Measurements from ENCODE around the gene SPINK4.

- TF ChIP-seq, protein P1, sequence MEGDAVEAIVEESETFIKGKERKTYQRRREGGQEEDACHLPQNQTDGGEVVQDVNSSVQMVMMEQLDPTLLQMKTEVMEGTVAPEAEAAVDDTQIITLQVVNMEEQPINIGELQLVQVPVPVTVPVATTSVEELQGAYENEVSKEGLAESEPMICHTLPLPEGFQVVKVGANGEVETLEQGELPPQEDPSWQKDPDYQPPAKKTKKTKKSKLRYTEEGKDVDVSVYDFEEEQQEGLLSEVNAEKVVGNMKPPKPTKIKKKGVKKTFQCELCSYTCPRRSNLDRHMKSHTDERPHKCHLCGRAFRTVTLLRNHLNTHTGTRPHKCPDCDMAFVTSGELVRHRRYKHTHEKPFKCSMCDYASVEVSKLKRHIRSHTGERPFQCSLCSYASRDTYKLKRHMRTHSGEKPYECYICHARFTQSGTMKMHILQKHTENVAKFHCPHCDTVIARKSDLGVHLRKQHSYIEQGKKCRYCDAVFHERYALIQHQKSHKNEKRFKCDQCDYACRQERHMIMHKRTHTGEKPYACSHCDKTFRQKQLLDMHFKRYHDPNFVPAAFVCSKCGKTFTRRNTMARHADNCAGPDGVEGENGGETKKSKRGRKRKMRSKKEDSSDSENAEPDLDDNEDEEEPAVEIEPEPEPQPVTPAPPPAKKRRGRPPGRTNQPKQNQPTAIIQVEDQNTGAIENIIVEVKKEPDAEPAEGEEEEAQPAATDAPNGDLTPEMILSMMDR (IDR thresholded peaks at IDR 0.05) = no peak
- no peak for TF ChIP-seq ATF2 (CRISPR knock-in tag; IDR thresholded peaks at IDR 0.05; ENCODE audit: borderline replicate concordance, low read depth)
- TF ChIP-seq JUN (CRISPR knock-in tag; IDR thresholded peaks at IDR 0.05) = no peak
- TF ChIP-seq ZNF416 (CRISPR knock-in tag; IDR thresholded peaks at IDR 0.05) = no peak
- TF ChIP-seq ESRRA (CRISPR knock-in tag; IDR thresholded peaks at IDR 0.05; ENCODE audit: borderline replicate concordance) = no peak
- no peak for TF ChIP-seq CREB1 (CRISPR knock-in tag; IDR thresholded peaks at IDR 0.05)
- TF ChIP-seq NFYB (CRISPR knock-in tag; conservative IDR thresholded peaks at IDR 0.05; ENCODE audit: low read depth) = no peak
- TF ChIP-seq, protein P2, sequence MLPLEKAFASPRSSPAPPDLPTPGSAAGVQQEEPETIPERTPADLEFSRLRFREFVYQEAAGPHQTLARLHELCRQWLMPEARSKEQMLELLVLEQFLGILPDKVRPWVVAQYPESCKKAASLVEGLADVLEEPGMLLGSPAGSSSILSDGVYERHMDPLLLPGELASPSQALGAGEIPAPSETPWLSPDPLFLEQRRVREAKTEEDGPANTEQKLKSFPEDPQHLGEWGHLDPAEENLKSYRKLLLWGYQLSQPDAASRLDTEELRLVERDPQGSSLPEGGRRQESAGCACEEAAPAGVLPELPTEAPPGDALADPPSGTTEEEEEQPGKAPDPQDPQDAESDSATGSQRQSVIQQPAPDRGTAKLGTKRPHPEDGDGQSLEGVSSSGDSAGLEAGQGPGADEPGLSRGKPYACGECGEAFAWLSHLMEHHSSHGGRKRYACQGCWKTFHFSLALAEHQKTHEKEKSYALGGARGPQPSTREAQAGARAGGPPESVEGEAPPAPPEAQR (CRISPR knock-in tag; IDR thresholded peaks at IDR 0.05) = no peak
- no peak for TF ChIP-seq KAT7 (CRISPR knock-in tag; IDR thresholded peaks at IDR 0.05; ENCODE audit: borderline replicate concordance)
These were observed 51.9 kb downstream of the SPINK4 start for GRCh38 chr9:33291901-33292300.
